ENCODE measurements around the gene TSPAN17. TPM values are rescaled to one million over a fixed set of nuclear protein-coding genes. Genes with fewer than 3 reads are reported as not detected.

The TSPAN17 gene
- total RNA-seq, 2 experiments from 2014 or later: 31.5 to 39.2 TPM

DNA sequence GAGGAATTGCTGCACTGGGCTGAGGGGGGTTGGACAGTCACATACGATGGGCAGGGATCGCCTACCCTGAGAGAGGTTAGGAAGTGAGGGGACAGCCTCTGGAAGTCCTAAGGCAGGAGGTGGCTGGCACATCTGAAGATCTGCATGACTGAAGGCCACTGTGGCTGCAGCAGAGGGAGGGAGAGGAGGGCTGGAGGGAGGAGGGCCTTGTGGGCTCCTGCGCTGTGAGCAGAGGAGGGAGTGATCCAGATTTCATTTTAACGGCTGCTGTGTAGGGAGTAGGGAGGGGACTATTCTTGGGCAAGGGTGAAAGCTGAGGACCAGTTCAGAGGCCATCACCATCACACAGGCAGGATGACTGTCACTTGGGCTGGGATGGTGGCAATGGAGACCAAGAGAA, 9.7 kb upstream of the TSPAN17 start:
- DNase-seq: no peak
- ATAC-seq: no peak
- H3K4me3 Mint-ChIP-seq: no peak overlapping the region
- CTCF ChIA-PET: no interaction called here
- no peaks in the 10 kb centered on the region for H3K9me3 Mint-ChIP-seq (ENCODE audit: low read depth)
- H3K27me3 Mint-ChIP-seq: peaks cover 43% of the 10 kb centered on the region
- H3K4me1 Mint-ChIP-seq: peaks cover 2% of the 10 kb centered on the region
- H3K27ac Mint-ChIP-seq: no peak overlapping the region
- H3K36me3 Mint-ChIP-seq: no peaks in the 10 kb centered on the region

DNA sequence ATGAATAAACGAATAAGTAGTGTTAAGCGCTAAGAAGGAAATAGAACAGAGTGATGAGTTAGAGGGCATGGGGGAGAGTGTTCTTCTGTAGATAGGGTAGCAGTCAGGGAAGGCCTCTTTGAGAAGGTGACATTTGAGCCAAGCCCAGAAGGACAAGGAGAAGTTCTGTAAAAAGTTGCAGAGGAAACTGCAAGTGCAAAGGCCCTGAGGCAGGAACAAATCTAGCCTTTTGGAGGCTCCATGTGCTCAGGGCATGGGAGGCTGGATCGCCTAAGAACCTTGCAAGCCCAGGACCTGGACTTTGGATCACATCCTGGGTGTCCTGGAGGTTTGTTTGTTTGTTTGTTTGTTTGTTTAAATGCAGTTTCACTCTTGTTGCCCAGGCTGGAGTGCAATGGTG, 8.8 kb upstream of the TSPAN17 start:
- no peak for DNase-seq
- CTCF ChIA-PET: interaction anchor here (1.5 kb wide), 1 partner anchor 20 kb away, joined by 4 read pairs; no protein-coding TSS in a partner anchor
- Mint-ChIP-seq H3K27ac (no peak overlapping the region), H3K9me3 (ENCODE audit: low read depth) (no peaks in the 10 kb centered on the region), H3K36me3 (no peaks in the 10 kb centered on the region), H3K27me3 (peaks cover 35% of the 10 kb centered on the region), H3K4me3 (no peak overlapping the region), H3K4me1 (peaks cover 2% of the 10 kb centered on the region)
- no peak for ATAC-seq

DNA sequence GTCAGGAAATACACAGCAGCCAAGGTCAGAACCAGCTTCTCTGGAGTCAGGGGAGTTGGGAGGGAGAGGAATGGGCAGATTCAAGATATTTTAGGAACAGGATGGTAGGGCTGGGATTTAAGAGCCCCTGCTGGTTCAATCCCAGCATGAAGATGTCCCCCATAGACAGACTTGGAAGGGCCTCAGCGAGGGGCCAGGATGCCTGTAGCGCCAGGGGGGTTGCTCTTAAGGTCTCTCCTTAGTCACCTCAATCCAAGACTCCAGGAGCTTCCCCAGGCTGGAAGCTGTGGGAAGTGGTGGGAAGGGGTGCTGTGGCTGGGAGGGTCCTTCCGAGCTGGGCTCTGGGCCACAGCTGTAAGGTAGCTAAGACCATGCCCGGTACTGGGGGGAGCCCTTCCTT, 8.1 kb upstream of the TSPAN17 start:
- Mint-ChIP-seq H3K4me1 (no peaks in the 10 kb centered on the region), H3K27ac (no peak overlapping the region), H3K4me3 (no peak overlapping the region), H3K27me3 (peaks cover 28% of the 10 kb centered on the region), H3K9me3 (ENCODE audit: low read depth) (no peaks in the 10 kb centered on the region), H3K36me3 (no peaks in the 10 kb centered on the region)
- DNase-seq (no peak), ATAC-seq (no peak)
- CTCF ChIA-PET: interaction anchor here (1.5 kb wide), 1 partner anchor 20 kb away, joined by 4 read pairs; no protein-coding TSS in a partner anchor

DNA sequence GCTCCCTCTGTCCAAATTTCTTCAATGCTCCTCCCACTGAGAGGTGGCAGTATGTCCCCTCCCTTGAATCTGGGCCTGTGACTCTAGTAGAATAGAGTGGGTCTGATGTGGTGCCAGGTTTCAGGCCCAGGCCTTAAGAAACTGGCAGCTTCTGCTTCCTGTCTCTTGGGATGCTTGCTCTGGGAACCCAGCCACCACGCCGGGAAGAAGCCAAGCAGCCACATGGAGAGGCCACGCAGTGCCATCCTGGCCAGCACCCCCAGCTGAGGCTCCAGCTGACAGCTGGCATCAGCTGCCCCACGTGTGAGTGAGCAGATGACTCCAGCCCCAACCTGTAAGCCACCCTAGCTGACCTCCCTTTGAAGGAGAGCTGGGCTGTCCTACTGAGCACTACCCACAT, 7.3 kb upstream of the TSPAN17 start:
- DNase-seq (no peak), ATAC-seq (no peak)
- Mint-ChIP-seq H3K27me3 (peaks cover 23% of the 10 kb centered on the region), H3K9me3 (ENCODE audit: low read depth) (no peaks in the 10 kb centered on the region), H3K36me3 (no peaks in the 10 kb centered on the region), H3K4me1 (no peaks in the 10 kb centered on the region), H3K4me3 (no peak overlapping the region), H3K27ac (no peak overlapping the region)
- CTCF ChIA-PET: interaction anchor here (1.5 kb wide), 1 partner anchor 19 kb away, joined by 4 read pairs; no protein-coding TSS in a partner anchor

DNA sequence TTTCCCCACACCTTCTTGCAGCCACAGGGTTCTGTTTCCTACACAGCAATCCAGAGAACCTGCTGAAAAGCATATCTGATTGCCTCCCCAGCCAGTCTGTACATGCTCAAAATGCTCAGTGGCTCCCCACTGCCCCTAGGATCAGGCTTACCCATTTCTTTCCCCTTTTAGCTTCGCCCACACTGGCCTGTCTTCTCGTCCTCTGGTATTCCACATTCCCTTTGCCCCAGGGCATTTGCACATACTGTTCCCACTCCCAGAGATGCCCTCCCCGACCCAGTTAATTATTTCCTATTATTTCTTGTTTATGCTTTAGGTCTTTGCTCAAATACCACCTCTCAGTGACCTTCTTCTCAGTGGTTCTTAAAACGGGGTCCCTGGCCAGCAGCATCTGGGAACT, 6.7 kb upstream of the TSPAN17 start:
- H3K27me3 Mint-ChIP-seq: peaks cover 17% of the 10 kb centered on the region
- H3K9me3 Mint-ChIP-seq (ENCODE audit: low read depth): no peaks in the 10 kb centered on the region
- CTCF ChIA-PET: interaction anchor here (12.3 kb wide), 1 partner anchor 19 kb away, joined by 124 read pairs; no protein-coding TSS in a partner anchor
- no peaks in the 10 kb centered on the region for H3K36me3 Mint-ChIP-seq
- no peaks in the 10 kb centered on the region for H3K4me1 Mint-ChIP-seq
- no peak for ATAC-seq
- DNase-seq: no peak
- H3K4me3 Mint-ChIP-seq: no peak overlapping the region
- H3K27ac Mint-ChIP-seq: no peak overlapping the region

DNA sequence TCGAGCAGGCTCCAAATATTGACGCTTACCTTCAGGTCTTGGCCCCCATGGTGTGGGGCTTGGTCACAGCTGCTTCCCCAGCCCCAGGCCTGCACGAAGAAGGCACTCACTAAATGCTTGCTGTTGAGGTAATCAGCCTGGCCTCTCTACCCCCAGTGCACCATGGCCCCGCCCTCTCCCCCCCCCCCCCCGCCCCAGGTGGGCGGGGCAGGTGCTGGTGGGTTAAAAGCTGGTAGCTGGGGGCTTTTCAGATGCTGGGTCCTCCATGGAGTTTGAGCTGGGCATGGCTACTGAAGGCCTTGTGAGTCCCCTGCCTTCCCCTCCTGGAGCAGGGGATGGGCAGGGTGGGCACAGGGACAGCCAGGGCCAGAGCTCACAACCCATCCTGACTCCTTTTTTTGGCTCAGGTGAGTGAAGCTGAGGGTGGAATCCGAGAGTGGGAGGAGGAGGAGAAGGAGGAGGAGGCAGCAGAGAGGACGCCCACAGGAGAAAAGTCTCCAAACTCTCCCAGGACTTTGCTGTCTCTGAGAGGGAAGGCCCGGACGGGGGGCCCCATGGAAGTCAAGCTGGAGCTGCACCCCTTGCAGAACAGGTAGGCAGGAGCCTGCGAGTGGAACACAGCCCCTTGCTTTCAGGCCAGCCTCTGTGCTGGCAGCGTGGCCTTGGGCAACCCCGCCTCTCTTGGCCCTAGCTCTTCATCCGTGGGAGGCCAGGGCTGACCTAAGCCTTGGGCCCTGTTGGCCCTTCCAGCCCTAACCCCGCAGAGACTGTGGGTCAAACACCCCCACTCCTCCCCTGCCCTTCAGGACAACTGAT, 4.4 kb upstream of the TSPAN17 start:
- CTCF ChIA-PET: interaction anchor here (12.3 kb wide), 1 partner anchor 17 kb away, joined by 124 read pairs; no protein-coding TSS in a partner anchor
- no peak for ATAC-seq

DNA sequence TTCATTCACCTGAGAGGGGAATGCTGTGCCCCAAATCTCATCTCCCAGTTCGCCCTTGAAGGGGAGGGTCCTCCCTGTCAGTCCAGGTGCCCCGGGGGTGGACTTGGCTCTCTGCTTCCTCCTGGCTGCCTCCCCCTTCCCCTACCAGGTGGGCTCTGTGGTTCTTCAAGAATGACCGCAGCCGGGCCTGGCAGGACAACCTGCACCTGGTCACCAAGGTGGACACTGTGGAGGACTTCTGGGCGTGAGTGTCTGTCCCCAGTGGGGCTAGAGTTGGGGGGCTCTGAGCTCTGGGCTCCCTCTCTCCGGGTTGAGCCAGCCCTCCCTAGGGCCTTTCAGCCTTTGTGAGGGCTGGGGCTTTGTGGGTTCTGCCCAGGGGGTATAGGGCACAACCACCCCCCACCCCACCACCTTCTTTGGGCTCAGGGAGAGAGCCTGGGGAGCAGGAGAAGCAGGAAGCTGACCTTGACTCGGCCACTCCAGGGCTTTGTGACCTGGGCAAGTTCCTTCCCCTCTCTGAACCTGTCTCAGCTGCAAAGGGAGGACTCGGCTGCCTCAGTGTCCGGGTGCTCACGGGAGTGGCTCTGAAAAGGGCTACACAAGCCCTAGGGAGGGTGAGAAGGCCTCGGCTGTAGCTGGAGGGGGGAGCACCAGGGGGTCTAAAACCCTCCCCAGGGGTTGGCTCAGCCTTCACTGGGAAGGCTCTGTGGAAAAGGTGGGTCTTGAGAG, 3.6 kb upstream of the TSPAN17 start:
- Mint-ChIP-seq H3K27ac (no peak overlapping the region), H3K36me3 (no peaks in the 10 kb centered on the region), H3K27me3 (no peaks in the 10 kb centered on the region), H3K4me1 (peaks cover 20% of the 10 kb centered on the region), H3K9me3 (ENCODE audit: low read depth) (no peaks in the 10 kb centered on the region), H3K4me3 (no peak overlapping the region)
- CTCF ChIA-PET: interaction anchor here (1.4 to 12.3 kb wide), 2 partner anchors 13 to 16 kb away, joined by 3 to 124 read pairs; partner anchors contain the start of genes EIF4E1B and SNCB
- ATAC-seq (no peak), DNase-seq (no peak)

More for the DNA sequence above, 4.4 kb upstream of the TSPAN17 start:
- H3K36me3 Mint-ChIP-seq: no peaks in the 10 kb centered on the region
- no peak overlapping the region for H3K27ac Mint-ChIP-seq
- no peak for DNase-seq
- no peaks in the 10 kb centered on the region for H3K27me3 Mint-ChIP-seq
- no peaks in the 10 kb centered on the region for H3K9me3 Mint-ChIP-seq (ENCODE audit: low read depth)
- H3K4me3 Mint-ChIP-seq: no peak overlapping the region
- H3K4me1 Mint-ChIP-seq: peaks cover 13% of the 10 kb centered on the region

DNA sequence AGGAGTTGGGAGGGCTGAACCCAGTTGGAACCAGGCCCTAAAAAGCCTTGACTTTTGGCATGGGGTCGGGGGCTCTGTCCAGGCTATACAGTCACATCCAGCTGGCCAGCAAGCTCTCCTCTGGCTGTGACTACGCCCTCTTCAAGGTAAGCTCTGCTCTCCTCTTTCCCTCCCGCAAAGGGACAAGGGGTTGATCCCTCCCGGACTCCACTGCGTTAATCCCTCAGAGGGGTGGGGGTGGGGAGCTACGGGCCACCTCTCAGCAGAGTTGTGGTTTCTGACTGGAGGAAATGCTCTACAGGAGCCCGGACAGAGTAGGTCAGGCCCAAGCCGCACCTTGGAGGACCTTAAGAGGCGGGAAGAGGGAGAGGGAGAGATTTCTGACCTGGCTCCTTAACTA, 3.0 kb upstream of the TSPAN17 start:
- CTCF ChIA-PET: interaction anchor here (1.4 to 12.3 kb wide), 2 partner anchors 14 to 15 kb away, joined by 3 to 124 read pairs; partner anchors contain the start of genes EIF4E1B and SNCB
- no peaks in the 10 kb centered on the region for H3K9me3 Mint-ChIP-seq (ENCODE audit: low read depth)
- H3K27me3 Mint-ChIP-seq: no peaks in the 10 kb centered on the region
- H3K4me1 Mint-ChIP-seq: peaks cover 26% of the 10 kb centered on the region
- no peak overlapping the region for H3K4me3 Mint-ChIP-seq
- H3K36me3 Mint-ChIP-seq: no peaks in the 10 kb centered on the region
- H3K27ac Mint-ChIP-seq: no peak overlapping the region
- ATAC-seq (no peak), DNase-seq (no peak)

DNA sequence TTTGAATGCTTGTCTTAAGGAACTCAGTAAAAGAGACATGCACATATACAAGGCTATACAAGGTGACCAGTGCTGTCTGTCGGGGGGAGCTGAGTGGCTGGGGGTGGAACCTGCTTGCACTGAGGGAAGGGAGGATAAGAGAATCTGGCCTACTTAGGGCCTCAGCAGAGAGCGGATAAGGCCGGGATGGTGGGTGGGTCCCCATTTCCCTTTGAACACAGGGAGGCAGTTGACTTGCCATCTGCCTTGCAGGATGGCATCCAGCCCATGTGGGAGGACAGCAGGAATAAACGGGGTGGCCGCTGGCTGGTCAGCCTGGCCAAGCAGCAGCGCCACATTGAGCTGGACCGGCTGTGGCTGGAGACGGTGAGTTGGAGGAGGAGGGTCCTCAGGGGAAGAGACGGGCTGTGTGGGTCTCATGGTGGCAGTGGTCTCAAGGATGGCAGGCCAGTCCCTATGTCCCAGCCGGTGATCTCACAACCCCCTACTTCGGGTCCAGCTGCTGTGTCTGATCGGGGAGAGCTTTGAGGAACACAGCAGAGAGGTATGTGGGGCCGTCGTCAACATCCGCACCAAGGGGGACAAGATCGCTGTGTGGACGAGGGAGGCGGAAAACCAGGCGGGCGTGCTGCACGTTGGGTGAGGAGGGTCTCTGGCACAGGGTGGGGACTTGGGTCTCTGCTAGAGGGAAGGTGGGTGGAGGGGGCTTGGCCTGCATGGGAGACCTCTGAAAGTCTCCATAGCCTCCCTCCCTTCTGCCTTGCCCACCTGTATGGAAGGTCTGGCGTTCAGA, 2.2 kb upstream of the TSPAN17 start:
- H3K4me3 Mint-ChIP-seq: no peak overlapping the region
- peaks cover 31% of the 10 kb centered on the region for H3K4me1 Mint-ChIP-seq
- no peak overlapping the region for H3K27ac Mint-ChIP-seq

DNA sequence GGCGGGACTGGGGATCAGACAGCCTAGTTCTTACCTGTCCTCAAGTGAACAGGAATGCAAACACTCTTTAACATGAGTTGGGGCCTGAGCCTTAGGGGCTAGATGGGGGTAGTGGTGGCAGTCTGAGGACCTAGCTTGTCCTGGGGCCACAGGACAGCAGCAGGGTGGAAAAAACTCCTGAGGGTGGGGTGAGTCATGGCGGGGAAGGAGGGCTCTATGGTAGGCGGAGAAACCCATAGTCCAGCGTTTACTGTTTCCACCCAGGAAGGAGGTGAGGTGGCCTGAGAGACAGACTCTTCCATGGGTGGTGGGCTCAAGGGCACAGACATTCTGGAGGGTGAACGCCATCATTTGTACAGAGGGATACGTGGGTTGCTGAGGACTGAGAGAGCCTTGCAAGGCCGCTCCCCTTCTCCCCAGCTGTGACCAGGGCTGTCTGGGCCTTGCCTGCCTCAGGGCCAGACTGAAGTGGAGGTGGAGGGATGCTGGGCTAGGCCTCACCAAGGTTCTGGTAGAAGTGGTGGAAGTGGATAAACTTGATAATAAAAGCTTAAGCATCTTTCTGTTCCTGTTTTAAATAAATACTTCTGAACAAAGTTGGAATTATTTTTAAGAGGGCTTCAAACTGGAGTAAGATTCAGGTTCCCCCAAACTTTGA, 1.1 kb upstream of the TSPAN17 start:
- H3K36me3 Mint-ChIP-seq: no peaks in the 10 kb centered on the region
- no peak for ATAC-seq
- no peak for DNase-seq
- peak overlapping the region; percentile 87 for H3K27ac Mint-ChIP-seq
- H3K4me1 Mint-ChIP-seq: peaks cover 34% of the 10 kb centered on the region
- no peaks in the 10 kb centered on the region for H3K27me3 Mint-ChIP-seq
- no peaks in the 10 kb centered on the region for H3K9me3 Mint-ChIP-seq (ENCODE audit: low read depth)
- CTCF ChIA-PET: interaction anchor here (0.8 to 12.3 kb wide), 4 partner anchors 13 to 229 kb away, joined by 3 to 124 read pairs (median 4); partner anchors contain the start of gene CLTB
- peak overlapping the region; percentile 86 for H3K4me3 Mint-ChIP-seq

More for the DNA sequence above, 2.2 kb upstream of the TSPAN17 start:
- CTCF ChIA-PET: interaction anchor here (1.4 to 12.3 kb wide), 2 partner anchors 14 to 15 kb away, joined by 3 to 124 read pairs; partner anchors contain the start of genes EIF4E1B and SNCB
- Mint-ChIP-seq H3K9me3 (ENCODE audit: low read depth) (no peaks in the 10 kb centered on the region), H3K36me3 (no peaks in the 10 kb centered on the region), H3K27me3 (no peaks in the 10 kb centered on the region)
- ATAC-seq (no peak), DNase-seq (no peak)

DNA sequence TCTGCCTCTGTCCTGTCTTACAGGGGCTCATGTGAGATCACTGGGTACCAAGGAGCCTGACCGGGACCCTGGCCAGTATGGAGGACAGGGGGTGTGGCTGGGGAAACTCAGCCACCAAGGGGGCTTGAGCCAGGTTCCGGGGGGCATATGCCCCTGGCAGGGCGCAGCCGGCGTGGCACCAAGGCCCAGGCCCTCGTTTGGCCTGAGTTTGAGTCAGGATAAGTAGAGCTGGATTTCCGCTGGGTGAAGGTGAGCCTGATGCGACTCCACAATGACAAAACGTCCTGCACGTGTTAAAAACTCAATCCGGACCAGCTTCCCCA, 616 bp upstream of the TSPAN17 start:
- DNase-seq: no peak
- H3K4me1 Mint-ChIP-seq: peaks cover 34% of the 10 kb centered on the region
- no peaks in the 10 kb centered on the region for H3K9me3 Mint-ChIP-seq (ENCODE audit: low read depth)
- CTCF ChIA-PET: interaction anchor here (0.8 to 12.3 kb wide), 5 partner anchors 13 to 230 kb away, joined by 3 to 124 read pairs (median 3); partner anchors contain the start of gene CLTB
- H3K4me3 Mint-ChIP-seq: peak overlapping the region; percentile 86
- peak overlapping the region; percentile 87 for H3K27ac Mint-ChIP-seq
- no peaks in the 10 kb centered on the region for H3K27me3 Mint-ChIP-seq
- no peaks in the 10 kb centered on the region for H3K36me3 Mint-ChIP-seq
- no peak for ATAC-seq

DNA sequence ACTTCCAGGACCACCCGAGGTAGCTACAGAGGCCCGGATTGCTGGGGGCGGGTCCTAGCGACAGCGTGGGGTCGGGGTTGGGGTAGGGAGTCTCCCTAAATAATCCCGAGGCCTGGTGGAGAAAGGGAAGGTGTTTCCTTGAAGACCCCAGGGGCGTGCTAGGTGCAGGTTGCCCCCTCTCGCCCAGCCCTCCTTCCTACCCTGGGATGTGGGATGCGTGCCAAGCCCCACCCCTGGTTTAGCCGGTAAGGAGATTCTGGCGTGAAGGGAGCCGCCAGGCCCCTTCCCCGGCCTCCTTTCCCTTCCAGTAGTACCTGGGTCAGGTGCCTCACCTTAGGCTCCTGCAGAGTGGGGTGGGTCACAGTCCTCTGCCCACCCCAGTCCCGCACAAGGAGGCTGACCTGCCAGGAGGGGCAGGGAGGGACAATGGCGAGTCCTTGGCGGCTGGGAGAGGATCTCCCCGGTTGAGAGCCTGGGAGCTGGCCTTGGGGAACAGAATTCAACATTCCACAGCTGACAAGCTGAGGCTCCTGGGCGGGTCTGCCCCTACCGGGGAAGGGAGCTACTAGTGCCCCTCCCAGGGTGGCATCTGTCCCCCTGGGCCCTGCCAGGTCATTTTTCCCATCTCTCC, 674 bp downstream of the TSPAN17 start:
- H3K4me1 Mint-ChIP-seq: peaks cover 46% of the 10 kb centered on the region
- peak; percentile 48 for DNase-seq
- H3K27ac Mint-ChIP-seq: peak overlapping the region; percentile 71
- H3K9me3 Mint-ChIP-seq (ENCODE audit: low read depth): no peaks in the 10 kb centered on the region
- no peaks in the 10 kb centered on the region for H3K27me3 Mint-ChIP-seq
- CTCF ChIA-PET: interaction anchor here (0.9 to 12.3 kb wide), 3 partner anchors 11 to 200 kb away, joined by 3 to 124 read pairs (median 4); no protein-coding TSS in a partner anchor
- peak overlapping the region; percentile 86 for H3K4me3 Mint-ChIP-seq
- H3K36me3 Mint-ChIP-seq: peaks cover 2% of the 10 kb centered on the region
- ATAC-seq: no peak
